ENCODE measurements around the gene TPRA1. TPM values are rescaled to one million over a fixed set of nuclear protein-coding genes. Genes with fewer than 3 reads are reported as not detected.
"Not testable (repeated sequence)": the region's sequence is repeated elsewhere in the genome, so short reads cannot be mapped to it uniquely, and the experiment has no call there.

The TPRA1 gene
- total and polyA plus RNA-seq, 4 experiments from 2014 or later: 28.3 to 40.1 (median 31.4) TPM

DNA sequence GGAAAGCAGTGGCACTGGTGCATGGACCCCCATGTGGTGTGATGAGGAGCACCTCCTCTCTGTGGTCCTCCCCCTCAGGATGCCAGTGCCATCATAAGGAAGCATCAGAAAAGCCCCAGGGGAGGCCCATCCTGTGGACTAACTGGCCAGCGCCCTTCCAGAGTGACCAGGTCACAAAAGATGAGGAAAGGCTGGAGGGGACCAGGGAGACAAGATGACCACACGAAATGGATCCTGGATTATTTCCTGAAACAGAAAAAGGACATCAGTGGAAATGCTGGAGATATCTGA, 56.4 kb downstream of the TPRA1 start:
- Histone ChIP-seq H3K9me3 (ENCODE audit: control insufficient read depth in 1 of 2, low read length in 2 of 2) (no peaks in the 10 kb centered on the region), H3K27ac (ENCODE audit: low read depth, low read length) (no peak overlapping the region), H3K4me1 (ENCODE audit: insufficient read depth, low read length) (no peaks in the 10 kb centered on the region), H3K27me3 (ENCODE audit: insufficient read depth, low read length) (no peaks in the 10 kb centered on the region), H3K4me3 (ENCODE audit: low read length in 2 of 2) (no peak overlapping the region), H3K36me3 (ENCODE audit: insufficient read depth, low read length) (no peaks in the 10 kb centered on the region)
- intact Hi-C loops (cut with micrococcal nuclease): no loop called here
- POLR2A ChIA-PET (ENCODE audit: partially characterized antibody): no interaction called here
- Mint-ChIP-seq H3K4me1 (peaks cover 2 to 5% (median 3%) of the 10 kb centered on the region in 4 donors), H3K27ac (no peak overlapping the region), H3K27me3 (peaks cover 2 to 11% of the 10 kb centered on the region in 2 donors), H3K36me3 (no peaks in the 10 kb centered on the region), H3K4me3 (no peak overlapping the region), H3K9me3 (no peaks in the 10 kb centered on the region)
- no peak for DNase-seq
- CTCF ChIA-PET (ENCODE audit: partially characterized antibody): no interaction called here

DNA sequence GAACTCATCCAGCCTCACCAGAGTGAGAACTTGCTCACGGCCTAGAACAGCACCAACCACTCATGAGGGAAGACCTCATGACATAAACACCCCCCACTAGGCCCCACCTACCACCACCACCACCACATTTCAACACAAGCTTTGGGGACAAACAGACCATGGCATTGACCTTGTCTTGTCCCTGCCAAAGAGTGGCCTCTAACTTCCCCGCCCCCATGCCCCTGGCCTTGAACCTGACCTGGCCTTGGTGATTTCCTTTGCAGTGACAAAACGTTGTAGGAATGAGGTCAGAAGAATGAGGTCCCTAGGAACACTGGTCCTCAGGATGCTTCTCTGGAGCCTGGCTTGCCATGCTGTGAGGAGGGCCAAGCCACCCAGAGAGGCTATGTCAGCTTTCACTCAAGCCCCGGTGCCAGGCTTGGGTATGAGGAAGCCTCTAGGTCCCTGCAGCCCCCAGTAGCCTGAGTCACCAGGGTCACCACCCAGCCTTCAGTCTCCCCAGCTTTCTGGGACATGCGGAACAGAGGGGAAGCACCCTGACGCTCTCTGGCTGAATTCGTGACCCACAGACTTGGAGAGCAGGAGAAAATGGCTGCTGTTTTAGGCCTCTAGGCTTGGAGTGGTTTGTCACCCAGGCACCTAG, 57.9 kb downstream of the TPRA1 start:
- Mint-ChIP-seq H3K4me1 (peaks cover 2 to 5% (median 3%) of the 10 kb centered on the region in 4 donors), H3K27me3 (peaks cover 5 to 16% of the 10 kb centered on the region in 2 donors), H3K36me3 (no peaks in the 10 kb centered on the region), H3K4me3 (no peak overlapping the region), H3K27ac (no peak overlapping the region), H3K9me3 (peaks cover 0 to 4% (median 0%) of the 10 kb centered on the region in 8 donors)
- no peak overlapping the region for H3K27ac ChIP-seq (ENCODE audit: low read depth, low read length)
- no peak overlapping the region for H3K4me3 ChIP-seq (ENCODE audit: low read length in 2 of 2)
- DNase-seq: no peak
- H3K9me3 ChIP-seq (ENCODE audit: control insufficient read depth in 1 of 2, low read length in 2 of 2): no peaks in the 10 kb centered on the region
- no peaks in the 10 kb centered on the region for H3K36me3 ChIP-seq (ENCODE audit: insufficient read depth, low read length)
- POLR2A ChIA-PET (ENCODE audit: partially characterized antibody): no interaction called here
- CTCF ChIA-PET (ENCODE audit: partially characterized antibody): interaction anchor here (0.9 kb wide), 1 partner anchor 14 kb away, joined by 4 read pairs; no protein-coding TSS in a partner anchor
- no peaks in the 10 kb centered on the region for H3K4me1 ChIP-seq (ENCODE audit: insufficient read depth, low read length)
- H3K27me3 ChIP-seq (ENCODE audit: insufficient read depth, low read length): no peaks in the 10 kb centered on the region
- intact Hi-C loops (cut with micrococcal nuclease): no loop called here

DNA sequence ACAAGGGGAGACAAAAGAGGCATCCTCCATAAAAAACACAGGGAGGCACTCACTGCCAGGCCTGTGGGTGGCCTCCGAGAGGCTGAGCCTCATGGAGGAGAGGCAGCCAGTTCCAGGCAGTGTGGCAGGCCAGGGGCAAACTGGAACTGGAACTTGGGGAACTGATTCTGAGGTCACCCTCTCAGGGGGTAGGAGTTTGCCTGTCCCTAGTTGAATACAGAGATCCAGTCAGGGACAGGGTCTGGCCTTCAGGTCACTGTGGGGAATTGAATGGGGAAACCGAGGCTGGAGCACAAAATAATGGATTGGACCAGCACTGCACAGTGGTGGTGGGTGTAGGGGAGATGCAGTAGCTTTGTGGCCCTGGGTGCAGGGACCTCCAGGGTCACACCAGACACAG, 58.7 kb downstream of the TPRA1 start:
- Mint-ChIP-seq H3K9me3 (peaks cover 0 to 4% (median 0%) of the 10 kb centered on the region in 8 donors), H3K27ac (no peak overlapping the region), H3K27me3 (peaks cover 5 to 17% of the 10 kb centered on the region in 2 donors), H3K4me1 (peaks cover 2 to 5% (median 3%) of the 10 kb centered on the region in 4 donors), H3K4me3 (no peak overlapping the region), H3K36me3 (no peaks in the 10 kb centered on the region)
- DNase-seq: no peak
- POLR2A ChIA-PET (ENCODE audit: partially characterized antibody): no interaction called here
- Histone ChIP-seq H3K36me3 (ENCODE audit: insufficient read depth, low read length) (no peaks in the 10 kb centered on the region), H3K9me3 (ENCODE audit: control insufficient read depth in 1 of 2, low read length in 2 of 2) (no peaks in the 10 kb centered on the region), H3K27ac (ENCODE audit: low read depth, low read length) (no peak overlapping the region), H3K27me3 (ENCODE audit: insufficient read depth, low read length) (no peaks in the 10 kb centered on the region), H3K4me3 (ENCODE audit: low read length in 2 of 2) (no peak overlapping the region), H3K4me1 (ENCODE audit: insufficient read depth, low read length) (no peaks in the 10 kb centered on the region)
- intact Hi-C loops (cut with micrococcal nuclease): no loop called here
- CTCF ChIA-PET (ENCODE audit: partially characterized antibody): no interaction called here

DNA sequence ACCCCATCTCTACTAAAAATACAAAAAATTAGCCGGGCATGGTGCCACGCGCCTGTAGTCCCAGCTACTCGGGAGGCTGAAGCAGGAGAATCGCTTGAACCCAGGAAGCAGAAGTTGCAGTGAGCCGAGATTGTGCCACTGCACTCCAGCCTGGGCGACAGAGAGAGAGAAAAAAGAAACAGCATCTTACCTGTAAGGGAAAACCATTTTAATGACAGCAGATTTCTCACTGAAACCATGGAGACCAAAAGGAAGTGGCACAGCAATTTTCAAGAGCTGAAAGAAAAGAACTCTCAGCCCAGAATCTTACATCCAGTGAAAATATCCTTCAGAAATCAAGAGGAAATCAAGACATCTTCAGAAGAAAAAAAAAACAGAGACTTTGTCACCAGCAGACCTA, 59.7 kb downstream of the TPRA1 start:
- DNase-seq; H3K9me3 Mint-ChIP-seq; H3K4me1 Mint-ChIP-seq; H3K36me3 ChIP-seq (ENCODE audit: insufficient read depth, low read length); H3K4me3 ChIP-seq (ENCODE audit: low read length in 2 of 2); H3K27ac ChIP-seq (ENCODE audit: low read depth, low read length); H3K4me3 Mint-ChIP-seq; POLR2A ChIA-PET (ENCODE audit: partially characterized antibody); CTCF ChIA-PET (ENCODE audit: partially characterized antibody); intact Hi-C loops (cut with micrococcal nuclease); H3K36me3 Mint-ChIP-seq; H3K9me3 ChIP-seq (ENCODE audit: control insufficient read depth in 1 of 2, low read length in 2 of 2); H3K27me3 ChIP-seq (ENCODE audit: insufficient read depth, low read length); H3K4me1 ChIP-seq (ENCODE audit: insufficient read depth, low read length); H3K27ac Mint-ChIP-seq: not testable (repeated sequence)
- H3K27me3 Mint-ChIP-seq: peaks cover 3 to 15% of the 10 kb centered on the region in 2 donors

DNA sequence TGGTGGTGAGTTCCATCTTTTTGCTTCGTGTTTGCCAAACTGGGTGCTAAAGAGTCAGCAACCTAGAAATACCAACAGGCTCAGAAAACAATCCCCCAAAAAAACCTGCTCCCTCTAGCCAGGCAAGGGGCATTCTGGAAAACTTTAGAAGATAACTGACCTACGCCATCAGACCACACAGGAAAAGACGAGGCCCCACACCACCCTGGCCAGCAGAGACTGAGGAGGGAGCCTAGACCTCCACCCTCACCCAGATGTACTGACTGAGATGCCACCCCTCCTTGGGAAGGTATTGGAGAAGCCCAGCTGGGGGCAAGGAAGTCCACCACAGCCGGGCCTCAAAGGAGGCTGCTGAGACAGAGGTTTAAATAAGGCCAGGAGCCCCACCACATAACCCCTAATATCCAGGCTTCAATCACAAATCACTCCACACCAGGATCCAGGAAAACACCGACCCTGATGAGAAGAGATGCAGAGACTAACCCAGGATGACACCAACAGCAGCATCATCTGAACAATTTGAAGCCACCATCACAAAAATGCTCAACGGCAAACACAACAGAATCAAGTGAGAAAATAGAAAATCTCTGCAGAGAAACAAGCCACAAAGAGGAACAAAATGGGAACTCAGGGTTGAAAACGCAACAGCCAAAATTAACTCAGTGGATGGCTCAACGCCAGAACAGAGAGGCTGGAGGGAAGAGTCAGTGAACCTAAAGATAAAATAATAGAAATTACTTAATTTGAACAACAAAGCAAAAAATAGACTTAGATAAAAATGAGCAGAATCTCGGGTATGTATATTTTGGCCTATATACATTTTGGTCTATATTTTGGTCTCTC, 61.0 kb downstream of the TPRA1 start:
- CTCF ChIA-PET (ENCODE audit: partially characterized antibody): no interaction called here
- Mint-ChIP-seq H3K4me1 (no peaks in the 10 kb centered on the region), H3K27ac (no peak overlapping the region), H3K9me3 (peaks cover 0 to 4% (median 0%) of the 10 kb centered on the region in 8 donors), H3K27me3 (peaks cover 4 to 16% of the 10 kb centered on the region in 2 donors), H3K36me3 (no peaks in the 10 kb centered on the region), H3K4me3 (no peak overlapping the region)
- intact Hi-C loops (cut with micrococcal nuclease): no loop called here
- H3K4me1 ChIP-seq (ENCODE audit: insufficient read depth, low read length): no peaks in the 10 kb centered on the region
- H3K27me3 ChIP-seq (ENCODE audit: insufficient read depth, low read length): no peaks in the 10 kb centered on the region
- DNase-seq: no peak
- no peaks in the 10 kb centered on the region for H3K9me3 ChIP-seq (ENCODE audit: control insufficient read depth in 1 of 2, low read length in 2 of 2)
- H3K4me3 ChIP-seq (ENCODE audit: low read length in 2 of 2): no peak overlapping the region
- H3K27ac ChIP-seq (ENCODE audit: low read depth, low read length): no peak overlapping the region
- POLR2A ChIA-PET (ENCODE audit: partially characterized antibody): no interaction called here
- H3K36me3 ChIP-seq (ENCODE audit: insufficient read depth, low read length): no peaks in the 10 kb centered on the region

DNA sequence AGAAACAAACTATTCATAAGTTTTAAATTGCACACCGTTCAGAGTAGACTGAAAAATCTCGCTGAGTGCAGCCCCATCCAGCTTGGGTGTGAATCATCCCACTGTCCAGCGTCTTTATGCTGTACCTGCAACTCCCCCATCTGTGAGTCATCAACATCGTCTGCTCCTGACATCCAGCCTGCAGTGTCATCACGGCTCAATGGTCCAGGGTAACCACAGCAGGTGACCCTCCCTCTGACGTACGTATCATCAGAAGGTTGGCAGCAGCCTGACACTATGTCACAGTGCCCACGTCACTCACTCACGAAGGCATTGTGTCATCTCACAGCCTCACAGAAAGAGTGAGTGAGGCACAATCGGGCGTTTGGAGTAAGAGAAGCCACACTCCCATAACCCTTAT, 65.2 kb downstream of the TPRA1 start:
- H3K36me3 Mint-ChIP-seq: no peaks in the 10 kb centered on the region
- H3K27ac Mint-ChIP-seq: no peak overlapping the region
- Histone ChIP-seq H3K36me3 (ENCODE audit: insufficient read depth, low read length) (no peaks in the 10 kb centered on the region), H3K27ac (ENCODE audit: low read depth, low read length) (no peak overlapping the region), H3K27me3 (ENCODE audit: insufficient read depth, low read length) (no peaks in the 10 kb centered on the region), H3K4me1 (ENCODE audit: insufficient read depth, low read length) (no peaks in the 10 kb centered on the region), H3K4me3 (ENCODE audit: low read length in 2 of 2) (no peak overlapping the region), H3K9me3 (ENCODE audit: control insufficient read depth in 1 of 2, low read length in 2 of 2) (no peaks in the 10 kb centered on the region)
- H3K27me3 Mint-ChIP-seq: peaks cover 8 to 21% of the 10 kb centered on the region in 2 donors
- no peak overlapping the region for H3K4me3 Mint-ChIP-seq
- ChIA-PET CTCF (ENCODE audit: partially characterized antibody) (no interaction called here), POLR2A (ENCODE audit: partially characterized antibody) (no interaction called here)
- H3K9me3 Mint-ChIP-seq: peaks cover 0 to 15% (median 3%) of the 10 kb centered on the region in 8 donors
- H3K4me1 Mint-ChIP-seq: no peaks in the 10 kb centered on the region
- no peak for DNase-seq
- intact Hi-C loops (cut with micrococcal nuclease): no loop called here

DNA sequence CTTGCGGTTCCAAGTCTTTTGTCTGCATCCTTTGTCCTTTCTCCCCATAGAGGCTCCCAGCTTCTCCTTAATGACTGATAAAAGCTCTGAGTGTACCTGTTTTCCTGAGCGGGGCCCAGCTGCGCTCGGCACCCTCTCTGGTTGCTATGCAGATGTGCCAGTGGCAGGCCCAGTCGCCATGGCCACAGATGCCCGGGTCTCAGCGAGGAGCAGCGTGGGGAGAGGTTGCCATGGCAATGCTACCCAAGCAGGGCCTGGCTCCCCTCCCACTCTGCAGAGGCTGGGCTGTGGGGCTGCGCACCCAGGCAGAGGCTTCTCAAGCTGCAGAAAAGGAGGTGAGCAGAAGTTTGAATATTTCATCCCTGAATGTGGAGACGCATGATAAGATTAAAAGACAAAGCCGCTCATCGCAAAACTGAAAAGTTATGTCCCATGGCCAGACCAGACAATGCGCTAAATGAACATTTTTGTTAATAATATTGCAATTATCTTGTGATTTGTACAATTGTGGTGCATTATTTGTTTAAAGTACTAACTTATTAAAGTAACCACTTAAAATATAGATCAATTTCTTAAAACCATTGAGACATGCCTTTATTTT, 66.1 kb downstream of the TPRA1 start:
- no peak overlapping the region for H3K4me3 Mint-ChIP-seq
- Histone ChIP-seq H3K9me3 (ENCODE audit: control insufficient read depth in 1 of 2, low read length in 2 of 2) (no peaks in the 10 kb centered on the region), H3K4me3 (ENCODE audit: low read length in 2 of 2) (no peak overlapping the region), H3K27ac (ENCODE audit: low read depth, low read length) (no peak overlapping the region), H3K36me3 (ENCODE audit: insufficient read depth, low read length) (no peaks in the 10 kb centered on the region), H3K4me1 (ENCODE audit: insufficient read depth, low read length) (no peaks in the 10 kb centered on the region), H3K27me3 (ENCODE audit: insufficient read depth, low read length) (no peaks in the 10 kb centered on the region)
- CTCF ChIA-PET (ENCODE audit: partially characterized antibody): no interaction called here
- no peaks in the 10 kb centered on the region for H3K4me1 Mint-ChIP-seq
- POLR2A ChIA-PET (ENCODE audit: partially characterized antibody): no interaction called here
- H3K27me3 Mint-ChIP-seq: peaks cover 8 to 23% of the 10 kb centered on the region in 2 donors
- H3K36me3 Mint-ChIP-seq: no peaks in the 10 kb centered on the region
- no peak overlapping the region for H3K27ac Mint-ChIP-seq
- intact Hi-C loops (cut with micrococcal nuclease): no loop called here
- no peak for DNase-seq
- H3K9me3 Mint-ChIP-seq: peaks cover 0 to 15% (median 3%) of the 10 kb centered on the region in 8 donors
